Stomach (tissue), 4 donors: ENCODE data around the gene CNTNAP5.

ENCODE experiments used
- EP300 ChIP-seq: sonication (generic); formaldehyde crosslinking; IDR thresholded peaks from one replicate; pipeline ENCODE4 v1.6.1; 2017; ENCODE audit warnings: antibody characterized with exemption
- TF ChIP-seq, protein P1 (sequence below), 7 experiments: fragments of 450-650 bp in 4 of 7; fragments of 200-600 bp in 3 of 7; sonication (generic) in 3 of 7; IDR thresholded peaks; one replicate each; pipeline ENCODE4 v1.5.1; 2016 to 2019; ENCODE audit warnings: antibody characterized with exemption in 7 of 7, control low read depth in 2 of 7, mild to moderate bottlenecking in 1 of 7

DNA sequence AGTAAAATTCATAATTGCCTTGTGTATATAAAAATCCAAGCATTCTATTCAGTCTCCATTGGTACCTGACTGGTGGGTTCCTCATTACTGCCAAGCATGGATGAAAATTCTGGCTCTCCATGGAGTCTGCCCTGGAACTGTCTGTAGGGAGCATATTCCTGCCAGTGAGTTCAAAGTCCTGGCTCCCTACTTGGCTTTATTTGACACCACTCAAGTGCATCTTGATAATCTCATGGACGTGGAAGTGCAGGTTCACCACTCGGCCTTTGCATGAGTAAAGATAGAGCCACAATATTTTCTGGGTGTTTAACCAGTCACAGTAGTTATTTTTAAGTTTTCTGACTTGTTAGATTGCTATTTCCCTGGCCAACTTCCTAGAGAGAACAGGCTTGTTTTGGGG is 63.5 kb downstream of the CNTNAP5 start:
- TF ChIP-seq EP300, result no peak
- TF ChIP-seq, protein P1, sequence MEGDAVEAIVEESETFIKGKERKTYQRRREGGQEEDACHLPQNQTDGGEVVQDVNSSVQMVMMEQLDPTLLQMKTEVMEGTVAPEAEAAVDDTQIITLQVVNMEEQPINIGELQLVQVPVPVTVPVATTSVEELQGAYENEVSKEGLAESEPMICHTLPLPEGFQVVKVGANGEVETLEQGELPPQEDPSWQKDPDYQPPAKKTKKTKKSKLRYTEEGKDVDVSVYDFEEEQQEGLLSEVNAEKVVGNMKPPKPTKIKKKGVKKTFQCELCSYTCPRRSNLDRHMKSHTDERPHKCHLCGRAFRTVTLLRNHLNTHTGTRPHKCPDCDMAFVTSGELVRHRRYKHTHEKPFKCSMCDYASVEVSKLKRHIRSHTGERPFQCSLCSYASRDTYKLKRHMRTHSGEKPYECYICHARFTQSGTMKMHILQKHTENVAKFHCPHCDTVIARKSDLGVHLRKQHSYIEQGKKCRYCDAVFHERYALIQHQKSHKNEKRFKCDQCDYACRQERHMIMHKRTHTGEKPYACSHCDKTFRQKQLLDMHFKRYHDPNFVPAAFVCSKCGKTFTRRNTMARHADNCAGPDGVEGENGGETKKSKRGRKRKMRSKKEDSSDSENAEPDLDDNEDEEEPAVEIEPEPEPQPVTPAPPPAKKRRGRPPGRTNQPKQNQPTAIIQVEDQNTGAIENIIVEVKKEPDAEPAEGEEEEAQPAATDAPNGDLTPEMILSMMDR (IDR thresholded peaks at IDR 0.05), result no peak
